ENCODE measurements around the gene THAP2. TPM values are rescaled to one million over a fixed set of nuclear protein-coding genes. Genes with fewer than 3 reads are reported as not detected.

The THAP2 gene
- total RNA-seq, result 2.5 and 4.4 TPM in 2 replicates

GRCh38 chr12:71663561-71664410 is at the start of gene THAP2, which contains the start of gene ZFC3H1:
THAP2 (plus strand) TSS chr12:71664301; CDS start chr12:71664510, 209 bp downstream.
ZFC3H1 (minus strand) TSS chr12:71663848; CDS start chr12:71663610, 238 bp downstream.

GRCh38 chr12:71685914-71686657 is 22.0 kb downstream of the THAP2 start, which contains the start of gene TMEM19:
TMEM19 (plus strand) TSS chr12:71686082; CDS start chr12:71686681, 599 bp downstream.

Other genes with a start within 250 kb of the THAP2 start
- gene LGR5, start 224.5 kb upstream of the THAP2 start, total RNA-seq, result not detected in 2 replicates
- 15.9 and 18.9 TPM in 2 replicates for gene ZFC3H1, start 453 bp upstream of the THAP2 start, total RNA-seq
- 13.2 and 16.3 TPM in 2 replicates for gene TMEM19, start 21.8 kb downstream of the THAP2 start, total RNA-seq
- 13.0 and 26.8 TPM in 2 replicates for gene RAB21, start 90.6 kb downstream of the THAP2 start, total RNA-seq
- gene TBC1D15, start 175.5 kb downstream of the THAP2 start, total RNA-seq, result 5.2 and 8.9 TPM in 2 replicates